Measurements from ENCODE around the gene RPS6KC1.

- no peak for TF ChIP-seq CTCF (IDR thresholded peaks at IDR 0.05)
- TF ChIP-seq POLR2AphosphoS5 (IDR thresholded peaks at IDR 0.05; ENCODE audit: low read depth, low read length) = no peak
- TF ChIP-seq REST (IDR thresholded peaks at IDR 0.05; ENCODE audit: insufficient read depth in 1 of 2, low read depth in 2 of 2, low read length in 1 of 2) = no peak
- no peak for TF ChIP-seq TCF7L2 (IDR thresholded peaks at IDR 0.05; ENCODE audit: low read depth, low read length)
Observed at GRCh38 chr1:213296558-213296957, 245.5 kb downstream of the RPS6KC1 start.

All from Panc1 (cell line).